ENCODE results near the gene ZNF195. TPM values are rescaled to one million over a fixed set of nuclear protein-coding genes. Genes with fewer than 3 reads are reported as not detected.
"Not testable (repeated sequence)": the region's sequence is repeated elsewhere in the genome, so short reads cannot be mapped to it uniquely, and the experiment has no call there.

The ZNF195 gene
- 50.8 and 51.1 TPM in 2 replicates for total RNA-seq (2014; rRNA removed; shearing (Covaris generic))

- peak; percentile 100 for DNase-seq (ENCODE audit: low spot score)
Observed at GRCh38 chr11:3378426-3379423, at the start of gene ZNF195. Gene ZNF195, minus strand, starts transcription at chr11:3379146. Its CDS starts 106 bp downstream, at chr11:3379040.

GRCh38 chr11:3428076-3428475, 49.1 kb upstream of the ZNF195 start:
- DNase-seq (ENCODE audit: low spot score) = not testable (repeated sequence)

- DNase-seq (ENCODE audit: low spot score) = not testable (repeated sequence)
Observed at GRCh38 chr11:3426541-3426940, 47.6 kb upstream of the ZNF195 start.

DNA sequence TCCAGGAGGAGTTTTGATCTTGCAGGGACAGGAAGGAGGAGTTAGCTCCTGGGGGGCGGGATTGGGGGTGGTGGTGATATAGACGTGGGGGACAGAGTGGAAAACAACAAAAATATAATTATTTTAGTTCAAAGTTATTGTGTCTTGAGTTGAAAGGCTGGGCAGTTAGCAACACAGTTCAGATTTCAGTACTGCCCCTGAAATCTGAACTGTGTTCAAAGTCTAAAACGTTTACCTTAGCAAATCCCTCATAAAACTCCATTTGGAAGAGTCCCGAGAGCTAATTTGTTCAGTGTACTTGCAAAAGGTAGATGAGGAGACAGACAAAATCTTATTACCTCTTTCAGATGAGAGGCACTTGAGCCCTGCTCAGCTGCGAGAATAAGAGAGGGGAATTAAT, 45.0 kb upstream of the ZNF195 start:
- DNase-seq (ENCODE audit: low spot score) = not testable (repeated sequence)

DNA sequence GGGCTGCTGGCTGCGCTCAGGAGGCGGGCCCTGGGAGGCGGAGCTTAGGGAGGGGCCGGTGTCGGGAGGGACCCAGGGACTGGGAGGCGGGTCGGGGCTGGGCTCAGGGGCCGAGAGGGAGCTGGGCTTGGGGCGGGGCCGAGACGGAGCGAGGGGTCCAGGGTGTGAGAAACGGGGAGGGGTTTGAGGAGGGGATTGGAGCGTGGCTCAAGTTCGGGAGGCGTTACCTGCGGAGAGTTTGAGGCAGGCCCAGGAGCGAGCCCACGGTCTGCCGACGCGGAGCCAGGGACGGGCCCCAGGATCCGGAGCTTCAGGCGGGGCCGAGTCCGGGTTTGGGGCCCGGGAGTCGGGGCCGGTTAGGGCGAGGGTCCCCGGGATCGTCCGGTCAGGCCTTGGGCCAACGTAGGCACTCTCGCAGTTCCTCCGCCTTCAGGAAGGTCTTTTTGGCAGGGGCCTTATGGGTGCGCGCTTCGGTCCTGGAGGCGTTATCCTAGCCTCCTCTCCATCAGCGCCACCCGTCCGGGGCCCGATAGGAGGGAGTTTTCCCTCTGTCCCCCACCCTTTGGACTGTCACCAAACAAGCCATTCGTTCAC, 44.3 kb upstream of the ZNF195 start:
- not testable (repeated sequence) for DNase-seq (ENCODE audit: low spot score)

- peak; percentile 97 for DNase-seq (ENCODE audit: low spot score)
Observed at GRCh38 chr11:3422380-3423137, 43.6 kb upstream of the ZNF195 start.

- DNase-seq (ENCODE audit: low spot score) = peak; percentile 41
Observed at GRCh38 chr11:3421608-3422379, 42.8 kb upstream of the ZNF195 start.

DNA sequence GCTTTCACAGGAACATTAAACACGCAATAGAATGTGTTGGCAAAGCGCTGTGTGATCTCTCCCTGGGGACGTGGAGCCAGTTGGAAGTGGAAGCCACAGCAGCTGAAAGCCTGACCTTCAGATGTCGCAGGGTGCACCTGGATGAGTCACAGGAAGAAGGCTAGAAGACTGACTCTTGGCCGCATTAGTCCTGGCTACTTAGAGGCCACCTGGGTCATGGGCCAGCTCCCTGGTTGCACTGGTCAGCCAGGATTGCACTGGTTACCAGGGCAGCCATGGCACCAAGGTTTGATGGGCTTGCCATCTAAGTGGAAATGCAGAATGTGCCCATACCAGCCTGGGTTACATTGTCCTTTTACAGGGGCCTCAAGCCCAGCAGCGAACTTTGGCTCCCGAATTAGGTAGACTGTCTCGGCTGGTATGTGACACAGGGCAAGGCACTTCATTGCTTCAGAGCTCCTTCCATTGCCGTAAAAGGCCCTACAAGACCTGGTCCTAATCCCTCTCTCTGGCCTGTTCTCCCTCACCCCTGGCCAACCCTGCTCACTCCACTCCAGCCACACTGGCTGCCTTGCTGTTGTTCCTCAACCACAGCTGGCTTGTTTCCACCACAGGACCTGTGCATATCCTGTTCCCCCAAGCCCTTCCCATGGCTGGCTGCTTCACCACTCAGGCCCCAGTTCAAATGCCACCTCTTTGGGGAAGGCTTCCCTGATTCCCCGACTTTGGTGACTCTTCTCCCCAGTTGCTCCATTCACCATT, 41.5 kb upstream of the ZNF195 start:
- DNase-seq (ENCODE audit: low spot score) = peak; percentile 31

DNA sequence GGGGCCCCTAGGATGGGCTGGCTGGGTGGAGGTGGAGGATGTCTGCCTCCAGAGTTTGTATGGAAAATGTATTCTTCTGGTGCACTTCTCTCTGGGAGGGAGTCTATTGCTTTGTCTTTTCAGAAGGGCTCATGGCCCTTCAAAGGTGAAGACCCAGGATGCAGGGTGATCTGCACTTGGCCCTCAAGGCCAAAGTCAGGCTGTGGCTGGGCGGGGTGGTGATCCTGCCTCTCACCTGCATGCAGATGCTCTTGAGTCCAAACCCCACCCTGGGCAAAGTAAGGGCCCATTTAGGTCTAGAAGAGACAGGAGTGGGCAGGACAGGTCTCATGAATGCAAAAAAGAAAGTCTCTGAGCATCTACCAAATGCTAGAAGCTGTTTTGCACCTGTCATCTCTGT, 40.5 kb upstream of the ZNF195 start:
- not testable (repeated sequence) for DNase-seq (ENCODE audit: low spot score)

DNA sequence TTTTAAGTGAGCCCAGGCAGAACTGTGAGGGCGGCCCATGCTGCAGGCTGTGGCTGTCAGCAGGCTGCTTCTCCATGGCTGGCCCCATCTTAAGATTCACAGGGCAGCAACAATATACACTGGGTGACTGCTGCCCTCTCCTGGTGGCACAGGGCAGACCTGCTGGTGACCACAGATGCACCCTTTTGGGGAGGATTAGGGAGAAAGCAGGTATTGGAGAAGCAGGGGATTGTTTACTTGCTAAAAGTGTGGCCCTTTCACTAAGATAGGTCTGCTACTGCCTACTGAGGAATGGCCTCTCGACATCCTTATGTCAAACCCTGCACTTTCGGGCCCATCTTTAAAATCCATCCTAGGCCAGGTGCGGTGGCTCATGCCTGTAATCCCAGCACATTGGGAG, 38.1 kb upstream of the ZNF195 start:
- DNase-seq (ENCODE audit: low spot score) = peak; percentile 53

DNA sequence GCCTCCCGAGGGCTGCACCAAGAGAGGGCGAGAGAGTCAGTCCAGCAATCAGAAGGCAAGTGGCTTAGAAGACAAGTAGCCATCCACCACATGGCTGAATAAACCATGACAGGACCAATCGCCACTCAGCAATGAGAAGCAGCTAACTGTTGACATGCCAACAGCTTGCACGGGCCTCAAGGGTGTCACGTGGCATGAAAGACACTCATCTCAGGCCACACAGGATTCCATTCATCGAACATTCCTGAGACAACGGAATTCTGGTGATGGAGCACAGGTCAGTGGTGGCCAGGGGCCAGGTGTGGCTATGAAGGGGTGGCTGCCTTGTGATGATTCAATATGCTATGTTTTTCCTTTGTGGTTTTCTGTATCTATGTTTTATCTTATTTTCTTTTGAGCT, 36.4 kb upstream of the ZNF195 start:
- not testable (repeated sequence) for DNase-seq (ENCODE audit: low spot score)

GRCh38 chr11:3413666-3414065, 34.7 kb upstream of the ZNF195 start:
- not testable (repeated sequence) for DNase-seq (ENCODE audit: low spot score)

DNA sequence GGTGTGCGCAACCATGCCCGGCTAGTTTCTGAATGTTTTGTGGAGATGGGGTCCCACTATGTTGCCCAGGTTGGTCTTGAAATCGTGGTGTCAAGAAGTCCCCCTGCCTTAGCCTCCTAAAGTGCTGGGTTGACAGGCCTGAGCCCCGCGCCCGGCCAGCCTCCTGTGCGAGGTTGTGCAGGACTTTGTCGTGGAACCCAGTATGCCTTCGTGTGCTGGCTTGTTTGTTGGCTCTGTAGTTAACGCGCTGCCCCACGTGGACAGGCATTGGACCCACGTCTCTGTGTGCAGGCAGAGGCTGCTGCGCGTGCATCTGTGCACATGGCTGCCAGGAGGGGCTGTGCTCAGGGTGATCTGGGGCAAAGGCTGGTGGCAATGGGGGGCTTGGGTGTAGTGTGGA, 33.9 kb upstream of the ZNF195 start:
- no peak for DNase-seq (ENCODE audit: low spot score)

DNA sequence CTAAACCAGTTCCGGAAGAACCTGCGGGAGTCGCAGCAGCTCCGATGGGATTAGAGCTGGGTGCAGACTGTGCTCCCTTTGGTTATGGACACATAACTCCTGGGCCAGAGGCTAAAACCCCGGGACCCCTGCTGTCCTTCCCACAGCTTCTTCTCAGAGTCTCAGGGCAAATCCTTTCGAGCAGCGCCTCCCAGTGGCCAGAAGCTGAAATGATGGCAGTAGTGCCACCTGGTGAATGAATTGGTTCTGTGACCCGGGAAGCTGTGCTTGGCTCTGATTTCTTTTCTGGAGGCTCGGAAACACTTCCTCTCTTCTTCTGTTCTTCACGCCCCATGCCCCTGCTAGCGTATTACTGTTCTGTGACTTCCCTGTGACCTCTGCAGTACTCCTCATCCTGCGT, 29.8 kb upstream of the ZNF195 start:
- DNase-seq (ENCODE audit: low spot score) = peak; percentile 95

- not testable (repeated sequence) for DNase-seq (ENCODE audit: low spot score)
Observed at GRCh38 chr11:3408058-3408605, 29.2 kb upstream of the ZNF195 start.

DNA sequence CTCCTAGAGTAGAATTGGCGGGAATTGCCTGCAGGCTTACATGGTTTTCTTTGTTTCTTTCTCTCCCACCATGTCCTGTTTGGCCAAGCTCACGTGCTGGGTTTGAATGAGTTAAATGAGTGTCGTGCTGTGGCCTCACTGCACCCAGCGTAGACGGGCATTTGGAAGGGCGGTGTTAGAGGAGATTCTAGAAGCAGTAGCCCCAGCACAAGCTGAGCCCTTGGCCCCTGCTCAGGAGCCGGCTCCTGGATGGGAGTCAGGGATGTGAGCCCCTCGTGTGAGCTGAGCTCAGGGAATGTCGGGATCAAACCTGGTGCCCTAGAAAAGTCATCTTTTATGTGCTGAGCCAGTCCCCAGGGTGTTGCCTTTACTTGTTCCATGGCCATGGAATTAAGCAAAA, 28.0 kb upstream of the ZNF195 start:
- DNase-seq (ENCODE audit: low spot score) = not testable (repeated sequence)

DNA sequence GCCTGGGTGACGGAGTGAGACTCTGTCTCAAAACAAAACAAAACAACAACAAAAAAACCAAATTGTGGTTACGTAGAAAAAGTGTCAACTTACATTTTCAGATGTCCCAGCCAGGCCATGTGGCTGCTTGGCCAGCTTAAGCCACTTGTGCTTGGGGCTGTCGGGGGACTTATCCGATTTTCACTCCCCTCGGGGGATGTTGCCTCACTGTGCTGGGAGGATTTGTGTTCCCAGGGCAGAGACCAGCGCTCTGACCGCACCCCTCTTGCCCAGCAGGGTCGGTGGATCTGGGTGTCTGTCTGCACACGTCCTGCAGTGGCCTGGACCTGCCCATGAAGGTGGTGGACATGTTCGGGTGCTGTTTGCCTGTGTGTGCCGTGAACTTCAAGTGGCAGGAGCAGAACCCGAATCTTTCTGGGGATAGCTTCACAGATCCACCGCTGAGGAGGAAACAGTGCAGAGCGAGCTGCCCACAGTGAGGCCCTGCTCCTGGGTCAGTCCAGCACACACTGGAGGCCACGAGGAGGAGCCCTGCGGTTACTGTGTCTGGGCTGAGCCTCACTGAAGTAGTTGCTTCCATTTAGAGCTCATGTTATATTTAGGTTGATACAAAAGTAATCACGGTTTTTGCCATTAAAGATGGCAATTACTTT, 27.4 kb upstream of the ZNF195 start:
- DNase-seq (ENCODE audit: low spot score) = not testable (repeated sequence)

DNA sequence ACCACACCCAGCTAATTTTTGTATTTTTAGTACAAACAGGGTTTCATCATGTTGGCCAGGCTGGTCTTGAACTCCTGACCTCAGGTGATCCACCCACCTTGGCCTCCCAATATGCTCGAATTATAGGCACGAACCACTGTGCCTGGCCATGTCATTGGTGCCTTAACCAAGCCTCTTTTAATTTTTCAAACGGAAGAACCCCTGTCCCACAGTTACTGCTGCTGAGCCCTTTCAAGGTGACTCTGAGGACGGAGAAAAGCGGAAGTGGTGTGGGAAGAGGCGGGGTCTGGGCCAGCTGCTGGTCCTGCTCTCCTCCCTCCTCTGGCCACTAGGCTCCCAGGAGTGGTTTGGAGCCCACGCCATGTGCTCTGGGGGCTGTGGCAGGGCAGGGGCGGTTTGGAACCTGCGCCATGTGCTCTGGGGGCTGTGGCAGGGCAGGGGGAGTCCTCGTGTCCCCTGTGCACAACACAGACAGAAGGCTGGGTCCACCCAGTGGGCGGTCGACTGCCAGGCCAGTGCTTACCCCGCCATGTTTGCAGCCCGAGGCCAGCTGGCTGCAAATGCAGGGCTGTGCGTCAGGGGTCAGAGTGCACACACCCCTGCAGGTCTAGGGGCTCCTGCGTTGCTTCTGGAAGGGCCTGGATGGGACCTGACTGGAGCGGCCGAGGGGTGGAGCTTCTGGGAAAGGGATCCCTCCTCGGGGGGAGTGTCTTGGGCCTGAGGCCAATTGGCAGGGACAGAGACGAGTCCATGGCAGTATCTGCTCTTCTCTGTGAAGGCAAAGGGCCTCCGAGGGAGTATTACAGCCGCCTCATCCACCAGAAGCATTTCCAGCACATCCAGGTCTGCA, 25.4 kb upstream of the ZNF195 start:
- not testable (repeated sequence) for DNase-seq (ENCODE audit: low spot score)
